ELF-1 (cell line): ENCODE measurements around the gene RELN.
"Not testable (repeated sequence)": the region's sequence is repeated elsewhere in the genome, so short reads cannot be mapped to it uniquely, and the experiment has no call there.

Source experiments
- DNase-seq: peaks from one replicate; pipeline ENCODE4 v3.0.0-alpha.2; 2016; ENCODE audit warnings: low read depth, low spot score

The RELN gene

GRCh38 chr7:103854611-103855010, 134.8 kb downstream of the RELN start:
- no peak for DNase-seq

DNA sequence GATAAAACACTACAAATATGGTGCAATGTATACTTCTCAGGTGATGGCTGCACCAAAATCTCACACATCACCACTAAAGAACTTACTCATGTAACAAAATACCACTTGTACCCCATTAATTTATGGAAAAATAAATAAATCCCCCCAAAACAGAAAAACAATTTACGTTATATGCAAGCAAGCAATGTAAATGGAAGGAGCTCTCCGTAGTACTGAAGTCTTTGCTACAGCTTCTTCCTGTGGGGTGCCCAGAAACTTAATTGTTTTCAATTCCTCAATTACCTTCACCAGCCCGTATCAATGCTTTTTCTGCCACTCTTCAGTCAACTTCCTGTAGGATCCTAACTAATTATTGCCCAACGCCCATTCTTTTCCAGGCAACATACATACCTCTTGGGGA, 138.1 kb downstream of the RELN start:
- no peak for DNase-seq

DNA sequence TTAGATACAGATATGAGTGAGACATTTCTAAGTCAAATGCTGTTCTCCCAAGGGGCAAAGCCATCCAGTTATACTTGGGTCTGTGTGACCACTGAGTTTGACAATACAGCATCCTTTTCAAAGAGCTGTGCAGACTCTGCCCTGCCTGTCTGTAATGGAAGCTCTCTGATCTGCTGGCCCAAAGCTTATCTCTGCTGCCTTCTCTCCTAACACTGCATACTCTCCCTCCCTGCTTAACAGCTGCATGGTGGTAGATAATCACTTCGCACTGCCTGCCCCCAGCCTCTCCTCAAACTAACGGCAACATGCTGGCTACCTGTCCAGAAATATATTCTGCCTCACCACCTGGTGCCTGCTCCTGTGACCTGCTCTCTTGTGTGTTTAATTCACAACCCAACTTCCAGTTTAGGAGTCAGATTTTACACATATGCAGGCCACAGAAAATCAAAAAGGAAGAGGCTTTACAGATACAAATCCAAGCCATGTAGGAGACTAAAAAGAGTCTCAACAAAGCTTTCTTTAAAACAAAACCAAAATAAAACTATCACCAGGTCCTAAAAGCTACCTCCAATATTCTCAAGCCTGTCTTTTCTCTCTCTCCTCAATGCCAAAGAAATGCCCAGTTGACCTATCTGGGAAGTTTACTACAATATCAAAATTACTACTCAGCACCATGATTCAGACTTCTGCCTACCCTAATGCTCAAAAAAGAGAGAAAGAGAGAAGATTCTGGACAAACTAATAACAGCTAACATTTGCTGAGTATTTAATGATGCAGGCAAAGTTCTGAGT, 145.6 kb downstream of the RELN start:
- DNase-seq: no peak

DNA sequence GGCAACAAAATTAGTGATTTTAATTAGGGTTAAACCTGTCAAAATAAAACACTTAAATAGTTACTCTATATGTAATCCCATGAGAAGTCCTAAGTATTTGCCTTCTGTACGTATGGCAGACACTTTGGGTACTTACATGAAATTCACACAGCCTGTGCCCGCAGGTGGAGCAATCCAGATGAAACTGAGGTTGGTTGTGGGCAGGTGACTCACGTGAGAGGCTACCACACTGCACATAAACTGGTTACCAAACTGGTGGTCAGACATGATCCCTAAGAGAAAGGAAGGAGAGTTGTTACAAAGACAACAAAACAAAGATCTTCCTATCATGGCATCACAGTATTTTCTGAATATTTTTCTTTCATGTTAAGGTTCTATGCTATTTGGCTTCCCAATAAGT, 156.1 kb downstream of the RELN start:
- DNase-seq: no peak

DNA sequence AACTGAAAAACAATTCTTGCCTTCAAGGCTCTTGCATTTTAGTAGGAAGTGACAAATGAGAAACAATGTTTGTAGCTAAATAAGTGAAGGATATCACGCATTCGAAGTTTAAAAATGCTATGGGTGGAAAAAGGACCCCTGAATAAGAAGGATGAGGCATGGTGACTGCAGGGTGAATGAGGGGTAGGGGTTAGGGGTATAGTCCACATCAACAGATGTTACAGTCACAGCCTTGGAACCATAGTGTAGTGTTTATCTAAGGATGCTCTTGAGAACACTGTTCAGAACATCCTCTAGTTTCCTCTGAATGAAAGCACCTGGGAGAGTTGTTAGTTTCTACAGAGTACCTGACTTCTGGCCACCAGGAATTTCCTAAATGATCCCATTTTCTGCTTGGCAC, 157.0 kb downstream of the RELN start:
- no peak for DNase-seq

DNA sequence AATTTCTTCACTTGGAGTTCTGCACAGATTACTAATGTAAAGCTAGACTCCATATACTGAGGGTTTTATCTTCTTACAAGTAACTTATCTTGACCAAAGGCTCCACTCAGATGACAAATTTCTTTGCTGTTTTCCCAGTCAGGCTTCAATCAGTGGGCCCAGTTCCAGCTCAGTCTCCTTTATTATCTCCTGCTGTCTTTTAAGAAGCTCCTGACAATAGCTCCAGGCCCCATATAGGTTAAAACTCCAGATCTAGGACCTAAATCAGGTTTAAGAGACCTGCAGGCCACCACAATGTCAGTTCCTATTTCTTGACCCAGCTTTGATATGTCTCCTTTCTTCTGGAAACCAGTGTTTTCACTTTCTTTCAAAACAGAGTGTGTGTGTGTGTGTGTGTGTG, 165.2 kb downstream of the RELN start:
- no peak for DNase-seq

- no peak for DNase-seq
Observed at GRCh38 chr7:103823084-103823483, 166.4 kb downstream of the RELN start.

DNA sequence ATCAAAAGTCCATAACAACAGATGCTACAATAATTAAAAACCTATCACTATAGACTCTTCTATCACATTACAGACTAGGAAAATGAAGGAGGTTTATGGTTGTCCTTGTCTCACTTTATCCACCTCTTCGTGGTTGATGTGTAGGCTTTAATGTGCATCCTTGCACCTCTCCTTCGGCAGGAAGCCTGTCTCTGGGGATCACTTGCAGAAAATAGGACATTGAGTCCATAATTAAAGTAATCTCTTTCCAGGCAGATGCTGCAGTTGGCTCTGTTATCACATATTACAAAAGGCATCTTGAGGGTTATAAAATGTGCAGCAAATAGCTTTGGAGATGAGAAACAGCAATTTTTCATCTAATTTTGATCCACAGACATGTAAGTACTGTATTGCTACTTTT, 168.4 kb downstream of the RELN start:
- no peak for DNase-seq

GRCh38 chr7:103815972-103816371, 173.5 kb downstream of the RELN start:
- DNase-seq: not testable (repeated sequence)

DNA sequence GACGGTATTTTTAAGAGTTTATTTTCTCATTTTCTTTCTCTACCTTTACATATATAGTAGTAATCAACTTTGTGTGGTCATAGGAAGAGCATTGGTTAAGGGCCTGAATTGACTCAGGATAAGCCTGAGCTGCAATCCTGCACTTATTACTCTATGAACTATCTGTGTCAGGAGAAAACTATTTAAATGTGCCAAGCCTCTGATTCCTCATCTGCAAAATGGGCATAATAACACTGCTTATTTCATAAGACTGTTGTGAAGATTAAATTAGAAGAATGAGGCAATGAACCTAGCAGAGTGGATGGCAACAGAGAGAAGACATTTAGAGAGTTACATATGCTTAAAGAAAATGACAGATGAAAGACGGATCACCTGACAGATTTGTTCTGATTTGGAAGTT, 175.5 kb downstream of the RELN start:
- DNase-seq: no peak

GRCh38 chr7:103811997-103812396, 177.5 kb downstream of the RELN start:
- DNase-seq: no peak

GRCh38 chr7:103811290-103811689, 178.2 kb downstream of the RELN start:
- no peak for DNase-seq

- DNase-seq: no peak
Observed at GRCh38 chr7:103810112-103810744, 179.2 kb downstream of the RELN start.

DNA sequence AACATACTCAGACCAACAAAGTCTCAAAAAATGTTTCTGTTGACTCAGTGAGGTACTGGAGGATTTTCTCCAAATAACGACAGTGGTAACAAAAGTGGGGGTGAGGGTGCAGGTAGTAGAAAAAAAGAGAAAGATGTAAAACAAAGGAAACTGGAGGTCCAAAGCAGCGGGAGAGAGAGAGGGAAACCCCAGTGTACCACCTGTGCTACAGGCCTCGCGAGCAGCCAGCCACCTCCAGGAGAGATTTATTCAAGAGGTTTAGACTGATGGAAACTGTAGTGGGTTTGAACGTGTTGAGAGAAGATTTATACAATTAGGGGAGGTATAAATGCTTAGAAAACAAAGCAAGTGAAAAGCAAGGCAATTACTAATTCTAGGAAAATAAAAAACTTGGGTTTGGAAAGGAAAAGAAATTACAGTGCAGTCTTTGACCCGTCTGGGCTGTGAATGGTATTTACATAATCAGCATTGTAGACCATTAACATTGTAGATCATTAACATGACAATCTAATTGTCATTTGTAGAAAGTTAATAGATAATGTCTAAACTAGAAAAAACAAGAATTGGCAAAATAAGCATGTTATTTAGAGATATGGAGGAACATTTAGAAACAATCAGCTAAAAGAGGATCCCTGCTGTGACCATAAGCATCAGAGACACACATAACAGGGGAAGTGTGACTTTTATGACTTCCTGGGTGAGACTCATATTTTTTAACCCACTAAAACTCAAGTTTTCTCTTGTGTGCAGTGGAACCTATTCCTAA, 180.0 kb downstream of the RELN start:
- no peak for DNase-seq

DNA sequence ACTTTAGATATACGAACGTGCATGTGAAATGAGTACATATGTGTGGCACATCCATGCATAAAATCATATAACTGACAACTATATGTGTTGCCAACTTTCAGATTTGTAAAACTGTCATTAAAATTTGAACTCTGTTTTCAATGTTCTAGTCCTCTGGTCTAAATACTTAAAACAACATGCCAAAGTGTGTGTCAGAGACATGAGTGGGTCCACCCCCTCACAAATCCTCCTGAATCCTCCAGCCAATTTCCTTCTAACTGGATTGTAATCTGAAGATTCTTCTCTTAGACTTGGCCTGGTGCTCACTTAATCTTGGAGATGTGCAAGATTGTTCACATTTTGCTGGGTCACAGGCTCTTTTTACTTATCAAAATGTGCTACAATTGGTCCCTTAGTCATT, 184.1 kb downstream of the RELN start:
- DNase-seq: no peak

GRCh38 chr7:103803631-103804030, 185.8 kb downstream of the RELN start:
- DNase-seq: no peak

GRCh38 chr7:103799298-103799697, 190.2 kb downstream of the RELN start:
- no peak for DNase-seq

DNA sequence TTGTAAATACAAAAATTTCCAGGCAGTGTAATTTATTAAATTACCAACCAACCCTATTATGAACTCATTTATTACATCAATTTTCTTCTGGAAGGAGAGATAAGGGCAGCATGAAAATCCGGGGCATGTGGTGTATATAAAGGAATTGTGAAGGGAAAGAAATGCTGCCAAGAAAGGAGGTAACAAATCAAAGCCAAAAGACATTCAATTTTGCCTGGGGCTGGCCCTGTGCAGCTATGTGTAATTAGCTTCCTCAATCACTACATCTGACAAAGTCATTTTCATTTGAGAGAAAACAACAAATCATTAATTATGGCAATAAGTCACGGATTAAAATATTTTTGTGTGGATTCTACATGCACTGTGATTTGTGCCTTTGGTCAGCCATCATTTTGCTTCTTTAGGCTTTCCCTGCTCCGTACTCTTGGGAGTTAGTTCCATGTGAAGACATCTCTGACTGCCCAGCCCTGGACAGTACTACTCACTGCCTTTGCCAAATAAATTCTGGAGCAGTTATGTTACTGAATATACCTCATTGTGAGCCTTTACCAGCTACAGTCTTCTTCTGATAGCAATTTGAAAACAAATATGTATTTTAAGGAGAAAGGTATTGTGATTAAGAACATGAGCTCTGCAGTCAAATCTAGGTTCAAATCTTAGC, 191.7 kb downstream of the RELN start:
- no peak for DNase-seq

GRCh38 chr7:103796327-103796962, 193.0 kb downstream of the RELN start:
- no peak for DNase-seq

GRCh38 chr7:103795787-103796186, 193.7 kb downstream of the RELN start:
- no peak for DNase-seq

- DNase-seq: no peak
Observed at GRCh38 chr7:103795107-103795506, 194.4 kb downstream of the RELN start.

DNA sequence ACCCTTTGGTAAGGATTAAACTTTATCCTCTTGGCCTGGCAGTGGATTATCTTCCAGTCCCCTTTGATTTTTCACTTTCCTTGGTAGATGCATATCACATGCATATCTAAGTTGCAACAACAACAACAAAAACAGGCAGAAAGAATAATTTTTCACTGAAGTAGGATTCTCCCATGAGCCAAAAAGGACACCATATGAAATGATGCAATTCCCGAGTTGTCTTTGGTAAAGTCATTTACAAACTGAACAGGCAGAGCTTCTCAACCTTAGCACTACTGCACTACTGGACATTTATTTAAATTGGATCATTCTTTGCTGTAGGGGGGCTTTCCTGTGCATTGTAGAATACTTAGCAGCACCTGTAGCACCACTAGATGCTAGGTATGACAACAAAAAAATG, 195.0 kb downstream of the RELN start:
- no peak for DNase-seq
